Medulla oblongata (tissue), 1 donor: ENCODE data around the gene CLNK.
A peak's percentile ranks its signal among the peaks of the same experiment; 100 is the strongest.
"Not testable (repeated sequence)": the region's sequence is repeated elsewhere in the genome, so short reads cannot be mapped to it uniquely, and the experiment has no call there.

Experiments
- DNase-seq: peaks from one replicate; pipeline ENCODE4 v3.0.0-alpha.2; 2015; ENCODE audit errors: extremely low spot score

CLNK gene

GRCh38 chr4:10577018-10577417 is 107.5 kb downstream of the CLNK start:
- peak; percentile 49 for DNase-seq

- DNase-seq, result no peak
Observed at GRCh38 chr4:10576236-10576635, 108.3 kb downstream of the CLNK start.

GRCh38 chr4:10575414-10575813 is 109.2 kb downstream of the CLNK start:
- no peak for DNase-seq

- DNase-seq, result not testable (repeated sequence)
Observed at GRCh38 chr4:10574553-10574952, 110.0 kb downstream of the CLNK start.

GRCh38 chr4:10571909-10572308 is 112.7 kb downstream of the CLNK start:
- DNase-seq, result no peak

GRCh38 chr4:10569491-10569890 is 115.1 kb downstream of the CLNK start:
- DNase-seq, result no peak

- no peak for DNase-seq
Observed at GRCh38 chr4:10567766-10568165, 116.8 kb downstream of the CLNK start.

GRCh38 chr4:10565166-10565780 is 119.3 kb downstream of the CLNK start:
- DNase-seq, result no peak

GRCh38 chr4:10554694-10555093 is 129.9 kb downstream of the CLNK start:
- DNase-seq, result peak; percentile 87

- DNase-seq, result no peak
Observed at GRCh38 chr4:10554121-10554520, 130.4 kb downstream of the CLNK start.

GRCh38 chr4:10552591-10553280 is 131.8 kb downstream of the CLNK start:
- DNase-seq, result no peak

GRCh38 chr4:10535912-10536311 is 148.7 kb downstream of the CLNK start:
- no peak for DNase-seq

- no peak for DNase-seq
Observed at GRCh38 chr4:10534820-10535219, 149.7 kb downstream of the CLNK start.

GRCh38 chr4:10532155-10532554 is 152.4 kb downstream of the CLNK start:
- no peak for DNase-seq

GRCh38 chr4:10530137-10530786 is 154.3 kb downstream of the CLNK start:
- no peak for DNase-seq

- DNase-seq, result no peak
Observed at GRCh38 chr4:10529291-10530136, 155.1 kb downstream of the CLNK start.

- DNase-seq, result no peak
Observed at GRCh38 chr4:10527438-10527837, 157.1 kb downstream of the CLNK start.

- no peak for DNase-seq
Observed at GRCh38 chr4:10526429-10527222, 157.9 kb downstream of the CLNK start.

GRCh38 chr4:10524196-10524833 is 160.3 kb downstream of the CLNK start:
- DNase-seq, result no peak

GRCh38 chr4:10521424-10521823 is 163.1 kb downstream of the CLNK start:
- DNase-seq, result no peak

GRCh38 chr4:10509733-10510132 is 174.8 kb downstream of the CLNK start:
- DNase-seq, result no peak
